Measurements from ENCODE around the gene UBE2J2. TPM values are rescaled to one million over a fixed set of nuclear protein-coding genes. Genes with fewer than 3 reads are reported as not detected.

The UBE2J2 gene
- total and polyA plus RNA-seq, 7 donors: 32.4 to 63.6 (median 34.2) TPM

DNA sequence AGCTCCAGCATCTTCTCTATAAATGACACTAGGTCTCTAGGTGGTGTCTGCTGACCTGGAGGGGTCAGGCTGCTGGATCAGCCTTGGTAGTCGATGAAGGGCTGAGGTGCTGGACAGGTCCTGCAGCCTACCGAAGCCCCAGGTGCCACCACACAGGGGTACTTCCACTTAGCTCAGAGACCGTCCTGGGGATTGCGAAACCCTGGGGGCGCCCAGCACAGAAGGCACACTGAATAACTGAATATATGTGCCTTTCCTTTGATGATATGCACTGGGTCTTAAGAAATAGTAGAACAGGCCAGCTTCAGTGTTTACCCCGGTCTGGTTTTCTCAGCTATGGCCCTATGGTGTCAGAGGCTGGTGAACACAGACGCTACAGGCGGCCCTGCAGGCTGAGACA, 10.9 kb downstream of the UBE2J2 start:
- H3K4me3 ChIP-seq: no peak overlapping the region
- H3K4me1 ChIP-seq: peaks cover 0 to 17% (median 9%) of the 10 kb centered on the region in 4 donors
- no peak overlapping the region for H3K27ac ChIP-seq
- intact Hi-C loops (cut with DNase I): no loop called here
- no peaks in the 10 kb centered on the region for H3K27me3 ChIP-seq
- no peak for TF ChIP-seq EP300 (IDR thresholded peaks at IDR 0.05)
- TF ChIP-seq POLR2AphosphoS5 (IDR thresholded peaks at IDR 0.05): no peak
- no peak for TF ChIP-seq POLR2A (IDR thresholded peaks at IDR 0.05)
- TF ChIP-seq, protein P1, sequence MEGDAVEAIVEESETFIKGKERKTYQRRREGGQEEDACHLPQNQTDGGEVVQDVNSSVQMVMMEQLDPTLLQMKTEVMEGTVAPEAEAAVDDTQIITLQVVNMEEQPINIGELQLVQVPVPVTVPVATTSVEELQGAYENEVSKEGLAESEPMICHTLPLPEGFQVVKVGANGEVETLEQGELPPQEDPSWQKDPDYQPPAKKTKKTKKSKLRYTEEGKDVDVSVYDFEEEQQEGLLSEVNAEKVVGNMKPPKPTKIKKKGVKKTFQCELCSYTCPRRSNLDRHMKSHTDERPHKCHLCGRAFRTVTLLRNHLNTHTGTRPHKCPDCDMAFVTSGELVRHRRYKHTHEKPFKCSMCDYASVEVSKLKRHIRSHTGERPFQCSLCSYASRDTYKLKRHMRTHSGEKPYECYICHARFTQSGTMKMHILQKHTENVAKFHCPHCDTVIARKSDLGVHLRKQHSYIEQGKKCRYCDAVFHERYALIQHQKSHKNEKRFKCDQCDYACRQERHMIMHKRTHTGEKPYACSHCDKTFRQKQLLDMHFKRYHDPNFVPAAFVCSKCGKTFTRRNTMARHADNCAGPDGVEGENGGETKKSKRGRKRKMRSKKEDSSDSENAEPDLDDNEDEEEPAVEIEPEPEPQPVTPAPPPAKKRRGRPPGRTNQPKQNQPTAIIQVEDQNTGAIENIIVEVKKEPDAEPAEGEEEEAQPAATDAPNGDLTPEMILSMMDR (IDR thresholded peaks at IDR 0.05): no peak
- no peak for DNase-seq
- 94 to 96% methylated on average over 8 of the region's 8 CpGs for WGBS, 2 donors
- H3K36me3 ChIP-seq: peaks cover 21 to 77% (median 40%) of the 10 kb centered on the region in 4 donors
- H3K9me3 ChIP-seq: no peaks in the 10 kb centered on the region

- Histone ChIP-seq H3K27me3 (no peaks in the 10 kb centered on the region), H3K4me1 (peaks cover 0 to 17% (median 9%) of the 10 kb centered on the region in 4 donors), H3K27ac (no peak overlapping the region), H3K36me3 (peaks cover 21 to 70% (median 38%) of the 10 kb centered on the region in 4 donors), H3K9me3 (no peaks in the 10 kb centered on the region), H3K4me3 (no peak overlapping the region)
- TF ChIP-seq POLR2AphosphoS5 (IDR thresholded peaks at IDR 0.05) (no peak), POLR2A (IDR thresholded peaks at IDR 0.05) (no peak), EP300 (IDR thresholded peaks at IDR 0.05) (no peak)
- TF ChIP-seq, protein P1 (IDR thresholded peaks at IDR 0.05): no peak
- no peak for DNase-seq
- 92 to 95% methylated on average over 17 of the region's 17 CpGs for WGBS, 2 donors
- intact Hi-C loops (cut with DNase I): no loop called here
Measured at GRCh38 chr1:1262071-1262470, 11.6 kb downstream of the UBE2J2 start.

DNA sequence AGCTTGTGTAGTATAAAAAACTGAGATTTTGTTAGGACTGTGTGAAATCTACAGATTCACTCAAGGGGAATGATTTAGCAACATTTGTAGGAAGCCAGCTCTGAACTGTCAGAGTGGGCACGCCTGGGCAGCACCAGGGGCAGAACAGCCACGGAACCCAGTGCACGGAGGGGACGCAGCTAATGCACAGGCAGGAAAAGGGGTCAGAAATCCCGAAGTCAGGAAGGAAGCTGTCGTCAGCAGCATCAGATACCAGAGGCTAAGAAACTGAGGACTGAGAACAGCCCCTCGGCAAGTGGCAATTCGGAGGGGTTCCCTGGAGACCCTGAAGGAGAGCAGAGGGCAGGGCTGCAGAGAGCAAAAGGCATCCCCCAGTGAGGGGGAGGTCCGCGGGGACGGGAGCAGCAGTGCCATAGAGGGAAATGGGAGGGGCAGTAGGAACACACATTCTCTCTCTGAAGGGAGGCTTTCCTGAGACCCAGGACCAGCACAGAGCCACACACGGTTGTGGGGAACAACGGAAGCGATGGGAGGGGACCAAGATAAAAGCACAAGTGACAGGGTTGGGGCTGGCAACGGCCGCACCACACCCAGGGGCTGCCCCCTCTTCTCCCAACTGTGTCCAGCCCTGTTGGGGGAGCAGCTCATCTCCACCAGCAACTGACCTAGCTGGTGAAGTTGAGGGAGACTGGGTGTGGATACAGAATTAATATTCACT, 12.7 kb downstream of the UBE2J2 start:
- Histone ChIP-seq H3K36me3 (peaks cover 26 to 79% (median 41%) of the 10 kb centered on the region in 4 donors), H3K4me3 (no peak overlapping the region), H3K4me1 (peaks cover 0 to 17% (median 9%) of the 10 kb centered on the region in 4 donors), H3K9me3 (no peaks in the 10 kb centered on the region), H3K27me3 (no peaks in the 10 kb centered on the region), H3K27ac (no peak overlapping the region)
- intact Hi-C loops (cut with DNase I): no loop called here
- 76 to 84% methylated on average over 16 of the region's 16 CpGs for WGBS, 2 donors
- TF ChIP-seq, protein P1 (IDR thresholded peaks at IDR 0.05): no peak
- TF ChIP-seq EP300 (IDR thresholded peaks at IDR 0.05) (no peak), POLR2AphosphoS5 (IDR thresholded peaks at IDR 0.05) (no peak), POLR2A (IDR thresholded peaks at IDR 0.05) (no peak)
- no peak for DNase-seq

GRCh38 chr1:1259951-1260600, 13.6 kb downstream of the UBE2J2 start:
- Histone ChIP-seq H3K4me1 (peaks cover 0 to 14% (median 6%) of the 10 kb centered on the region in 4 donors), H3K36me3 (peaks cover 32 to 86% (median 47%) of the 10 kb centered on the region in 4 donors), H3K27ac (no peak overlapping the region), H3K4me3 (no peak overlapping the region), H3K27me3 (no peaks in the 10 kb centered on the region), H3K9me3 (no peaks in the 10 kb centered on the region)
- no peak for TF ChIP-seq POLR2A (IDR thresholded peaks at IDR 0.05)
- no peak for TF ChIP-seq EP300 (IDR thresholded peaks at IDR 0.05)
- TF ChIP-seq, protein P1 (IDR thresholded peaks at IDR 0.05): no peak
- no peak for TF ChIP-seq POLR2AphosphoS5 (IDR thresholded peaks at IDR 0.05)
- WGBS, 2 donors: 84% methylated on average over 26 of the region's 26 CpGs
- no peak for DNase-seq
- intact Hi-C loops (cut with DNase I): no loop called here
